ENCODE data around the gene MAMLD1.
A peak's percentile ranks its signal among the peaks of the same experiment; 100 is the strongest.

MAMLD1 gene

GRCh38 chrX:150357790-150358189, 5.3 kb upstream of the MAMLD1 start:
- DNase-seq (ENCODE audit: low read depth in 2 of 2), result no peak

GRCh38 chrX:150358651-150359050, 4.5 kb upstream of the MAMLD1 start:
- DNase-seq (ENCODE audit: low read depth in 2 of 2), result no peak

- DNase-seq (ENCODE audit: low read depth in 2 of 2), result no peak
These were observed 2.8 kb upstream of the MAMLD1 start for GRCh38 chrX:150360331-150360730.

- DNase-seq (ENCODE audit: low read depth in 2 of 2), result no peak
These were observed 1.9 kb upstream of the MAMLD1 start for GRCh38 chrX:150361070-150361776.

GRCh38 chrX:150361777-150362351, 1.3 kb upstream of the MAMLD1 start:
- DNase-seq (ENCODE audit: low read depth in 2 of 2), result no peak

- no peak for DNase-seq (ENCODE audit: low read depth in 2 of 2)
These were observed 637 bp downstream of the MAMLD1 start for GRCh38 chrX:150363561-150364346.

- DNase-seq (ENCODE audit: low read depth in 2 of 2), result no peak
These were observed 1.4 kb downstream of the MAMLD1 start for GRCh38 chrX:150364347-150365050.

- peak in 1 of 2 donors; percentile 24 for DNase-seq (ENCODE audit: low read depth in 2 of 2)
These were observed 2.2 kb downstream of the MAMLD1 start for GRCh38 chrX:150365051-150365989.

GRCh38 chrX:150365990-150366911, 3.1 kb downstream of the MAMLD1 start:
- DNase-seq (ENCODE audit: low read depth in 2 of 2), result no peak

GRCh38 chrX:150366951-150367545, 3.9 kb downstream of the MAMLD1 start:
- no peak for DNase-seq (ENCODE audit: low read depth in 2 of 2)

GRCh38 chrX:150370589-150371312, 7.6 kb downstream of the MAMLD1 start:
- no peak for DNase-seq (ENCODE audit: low read depth in 2 of 2)

- no peak for DNase-seq (ENCODE audit: low read depth in 2 of 2)
These were observed 8.8 kb downstream of the MAMLD1 start for GRCh38 chrX:150371877-150372276.

GRCh38 chrX:150372280-150372679, 9.2 kb downstream of the MAMLD1 start:
- DNase-seq (ENCODE audit: low read depth in 2 of 2), result no peak

- no peak for DNase-seq (ENCODE audit: low read depth in 2 of 2)
These were observed 9.6 kb downstream of the MAMLD1 start for GRCh38 chrX:150372756-150373155.

- no peak for DNase-seq (ENCODE audit: low read depth in 2 of 2)
These were observed 12.2 kb downstream of the MAMLD1 start for GRCh38 chrX:150375243-150375770.

- no peak for DNase-seq (ENCODE audit: low read depth in 2 of 2)
These were observed 13.9 kb downstream of the MAMLD1 start for GRCh38 chrX:150377005-150377404.

GRCh38 chrX:150405006-150405405, 41.9 kb downstream of the MAMLD1 start:
- DNase-seq (ENCODE audit: low read depth in 2 of 2), result no peak

GRCh38 chrX:150405576-150405975, 42.5 kb downstream of the MAMLD1 start:
- no peak for DNase-seq (ENCODE audit: low read depth in 2 of 2)

GRCh38 chrX:150406596-150406995, 43.5 kb downstream of the MAMLD1 start:
- DNase-seq (ENCODE audit: low read depth in 2 of 2), result no peak
